Gastroesophageal sphincter (tissue), 3 donors: ENCODE data around the gene HDAC4.

ENCODE experiments used
- EP300 ChIP-seq: sonication (generic); formaldehyde crosslinking; IDR thresholded peaks from one replicate; pipeline ENCODE4 v1.6.1; 2017; ENCODE audit warnings: antibody characterized with exemption, mild to moderate bottlenecking
- POLR2A ChIP-seq, 2 donors: fragments of 450-650 bp; IDR thresholded peaks; one replicate each; pipeline ENCODE4 v1.6.1; 2017; ENCODE audit warnings: antibody characterized with exemption in 2 of 2, mild to moderate bottlenecking in 2 of 2, moderate library complexity in 1 of 2
- TF ChIP-seq, protein P1 (sequence below), 4 experiments: fragments of 200-600 bp in 2 of 4; fragments of 450-650 bp in 2 of 4; sonication (generic) in 1 of 4; IDR thresholded peaks; one replicate each; pipeline ENCODE4 v1.5.1; 2017 to 2019; ENCODE audit warnings: antibody characterized with exemption in 4 of 4, mild to moderate bottlenecking in 2 of 4, moderate library complexity in 2 of 4

DNA sequence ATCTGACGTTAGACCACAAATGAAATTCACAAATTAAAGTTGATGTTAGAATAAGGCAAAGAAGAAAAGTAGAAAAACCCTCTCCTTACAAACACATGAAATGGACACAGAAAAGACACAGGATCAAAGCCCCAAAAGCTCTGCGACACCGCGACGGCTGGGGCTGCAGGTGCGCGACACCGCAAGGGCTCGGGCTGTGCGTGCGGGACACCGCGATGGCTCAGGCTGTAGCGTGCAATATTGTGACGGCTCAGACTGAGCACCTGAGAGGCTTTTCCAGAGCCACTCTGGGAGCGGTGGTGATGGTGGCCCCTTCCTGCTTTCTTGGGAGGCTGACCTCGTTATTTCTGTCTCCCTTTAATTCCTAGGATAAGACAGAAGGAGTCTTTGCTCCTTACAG, 296.0 kb downstream of the HDAC4 start:
- TF ChIP-seq, protein P1, sequence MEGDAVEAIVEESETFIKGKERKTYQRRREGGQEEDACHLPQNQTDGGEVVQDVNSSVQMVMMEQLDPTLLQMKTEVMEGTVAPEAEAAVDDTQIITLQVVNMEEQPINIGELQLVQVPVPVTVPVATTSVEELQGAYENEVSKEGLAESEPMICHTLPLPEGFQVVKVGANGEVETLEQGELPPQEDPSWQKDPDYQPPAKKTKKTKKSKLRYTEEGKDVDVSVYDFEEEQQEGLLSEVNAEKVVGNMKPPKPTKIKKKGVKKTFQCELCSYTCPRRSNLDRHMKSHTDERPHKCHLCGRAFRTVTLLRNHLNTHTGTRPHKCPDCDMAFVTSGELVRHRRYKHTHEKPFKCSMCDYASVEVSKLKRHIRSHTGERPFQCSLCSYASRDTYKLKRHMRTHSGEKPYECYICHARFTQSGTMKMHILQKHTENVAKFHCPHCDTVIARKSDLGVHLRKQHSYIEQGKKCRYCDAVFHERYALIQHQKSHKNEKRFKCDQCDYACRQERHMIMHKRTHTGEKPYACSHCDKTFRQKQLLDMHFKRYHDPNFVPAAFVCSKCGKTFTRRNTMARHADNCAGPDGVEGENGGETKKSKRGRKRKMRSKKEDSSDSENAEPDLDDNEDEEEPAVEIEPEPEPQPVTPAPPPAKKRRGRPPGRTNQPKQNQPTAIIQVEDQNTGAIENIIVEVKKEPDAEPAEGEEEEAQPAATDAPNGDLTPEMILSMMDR (IDR thresholded peaks at IDR 0.05) = no peak
- TF ChIP-seq POLR2A (IDR thresholded peaks at IDR 0.05) (no peak), EP300 (no peak)
